Panc1 (cell line): ENCODE measurements around the gene THAP12.

Experiments
- POLR2AphosphoS5 ChIP-seq: IDR thresholded peaks from 2 replicates; pipeline ENCODE4 v1.6.1; 2012; ENCODE audit warnings: mild to moderate bottlenecking, low read depth, low read length, moderate library complexity
- REST ChIP-seq, 2 experiments: IDR thresholded peaks; 2 replicates each; pipeline ENCODE4 v1.6.1; 2011 to 2012; ENCODE audit warnings: low read depth in 2 of 2, control low read depth in 1 of 2, low read length in 1 of 2, mild to moderate bottlenecking in 1 of 2, moderate library complexity in 1 of 2; ENCODE audit not compliant: insufficient read depth in 1 of 2
- TF ChIP-seq, protein P1 (sequence below): fragments of 450-650 bp; IDR thresholded peaks from 2 replicates; pipeline ENCODE4 v1.5.1; 2017; ENCODE audit warnings: mild to moderate bottlenecking

GRCh38 chr11:76382209-76382608 is 1.3 kb upstream of the THAP12 start:
- TF ChIP-seq, protein P1, sequence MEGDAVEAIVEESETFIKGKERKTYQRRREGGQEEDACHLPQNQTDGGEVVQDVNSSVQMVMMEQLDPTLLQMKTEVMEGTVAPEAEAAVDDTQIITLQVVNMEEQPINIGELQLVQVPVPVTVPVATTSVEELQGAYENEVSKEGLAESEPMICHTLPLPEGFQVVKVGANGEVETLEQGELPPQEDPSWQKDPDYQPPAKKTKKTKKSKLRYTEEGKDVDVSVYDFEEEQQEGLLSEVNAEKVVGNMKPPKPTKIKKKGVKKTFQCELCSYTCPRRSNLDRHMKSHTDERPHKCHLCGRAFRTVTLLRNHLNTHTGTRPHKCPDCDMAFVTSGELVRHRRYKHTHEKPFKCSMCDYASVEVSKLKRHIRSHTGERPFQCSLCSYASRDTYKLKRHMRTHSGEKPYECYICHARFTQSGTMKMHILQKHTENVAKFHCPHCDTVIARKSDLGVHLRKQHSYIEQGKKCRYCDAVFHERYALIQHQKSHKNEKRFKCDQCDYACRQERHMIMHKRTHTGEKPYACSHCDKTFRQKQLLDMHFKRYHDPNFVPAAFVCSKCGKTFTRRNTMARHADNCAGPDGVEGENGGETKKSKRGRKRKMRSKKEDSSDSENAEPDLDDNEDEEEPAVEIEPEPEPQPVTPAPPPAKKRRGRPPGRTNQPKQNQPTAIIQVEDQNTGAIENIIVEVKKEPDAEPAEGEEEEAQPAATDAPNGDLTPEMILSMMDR, result no peak
- TF ChIP-seq POLR2AphosphoS5, result no peak
- no peak for TF ChIP-seq REST (IDR thresholded peaks at IDR 0.05; ENCODE audit: insufficient read depth in 1 of 2, low read depth in 2 of 2, low read length in 1 of 2)
